GM08714 (cell line): ENCODE results near the gene SLC22A16.
"Not testable (repeated sequence)": the region's sequence is repeated elsewhere in the genome, so short reads cannot be mapped to it uniquely, and the experiment has no call there.

Experiments
- H3K4me3 ChIP-seq: fragments of 200-500 bp; sonication (Bioruptor generic); 2 replicates; pipeline ENCODE4 v1.5.1; 2014; ENCODE audit warnings: mild to moderate bottlenecking, low read length, inconsistent platforms
- ZNF274 ChIP-seq: IDR thresholded peaks from 2 replicates; pipeline ENCODE4 v1.6.1; 2012; ENCODE audit warnings: mild to moderate bottlenecking, low read depth, low read length

SLC22A16 gene

DNA sequence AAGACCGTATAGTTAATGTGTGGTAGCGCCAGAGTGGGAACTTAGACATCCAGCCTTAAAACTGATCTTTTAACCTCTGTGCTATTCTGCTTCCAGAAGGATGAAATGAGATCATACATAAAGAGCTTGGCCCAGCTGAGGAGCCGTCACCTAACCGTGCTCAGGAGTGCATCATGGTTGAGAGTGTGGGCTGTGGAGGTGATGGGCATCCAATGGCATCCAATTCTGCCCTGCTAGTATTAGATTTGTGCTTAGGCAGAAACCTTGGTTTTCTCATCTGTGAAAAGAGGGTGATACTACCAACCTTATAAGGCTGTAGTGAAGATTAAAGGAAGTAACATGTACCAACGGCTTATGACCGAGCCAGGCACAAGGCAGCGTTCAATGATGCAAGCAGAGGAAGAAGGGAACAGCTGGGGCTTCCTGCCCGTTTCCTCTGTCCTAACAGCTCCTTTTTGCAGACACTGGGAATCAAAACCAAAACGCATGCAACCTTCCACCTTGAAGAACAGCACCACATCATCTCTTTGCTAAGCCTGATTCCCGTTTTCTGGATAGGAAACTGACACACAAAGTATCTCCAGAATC lies 1.3 kb downstream of the SLC22A16 start:
- no peak overlapping the region for H3K4me3 ChIP-seq
- TF ChIP-seq ZNF274 = no peak

- TF ChIP-seq ZNF274 = no peak
- no peak overlapping the region for H3K4me3 ChIP-seq
Measured at GRCh38 chr6:110474500-110474899, 1.9 kb downstream of the SLC22A16 start.

DNA sequence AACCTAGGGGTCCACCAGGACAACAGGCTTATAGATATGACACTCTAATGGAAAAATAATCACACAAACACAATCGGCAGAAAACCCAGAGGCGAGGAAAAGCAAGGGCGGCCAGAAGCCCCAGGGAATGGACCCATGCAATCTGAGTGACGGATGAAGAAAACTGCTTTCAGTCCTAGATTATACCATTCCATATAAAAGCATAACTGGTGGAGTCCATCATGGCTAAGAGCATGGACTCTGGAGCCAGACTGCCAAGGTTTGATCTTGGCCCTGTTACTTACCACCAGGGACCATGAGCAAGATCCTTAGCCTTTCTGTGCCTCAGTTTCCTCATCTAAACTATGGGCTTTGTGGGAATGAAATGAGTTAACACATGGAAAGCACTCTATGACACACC lies 3.7 kb downstream of the SLC22A16 start:
- no peak for TF ChIP-seq ZNF274
- H3K4me3 ChIP-seq = no peak overlapping the region

DNA sequence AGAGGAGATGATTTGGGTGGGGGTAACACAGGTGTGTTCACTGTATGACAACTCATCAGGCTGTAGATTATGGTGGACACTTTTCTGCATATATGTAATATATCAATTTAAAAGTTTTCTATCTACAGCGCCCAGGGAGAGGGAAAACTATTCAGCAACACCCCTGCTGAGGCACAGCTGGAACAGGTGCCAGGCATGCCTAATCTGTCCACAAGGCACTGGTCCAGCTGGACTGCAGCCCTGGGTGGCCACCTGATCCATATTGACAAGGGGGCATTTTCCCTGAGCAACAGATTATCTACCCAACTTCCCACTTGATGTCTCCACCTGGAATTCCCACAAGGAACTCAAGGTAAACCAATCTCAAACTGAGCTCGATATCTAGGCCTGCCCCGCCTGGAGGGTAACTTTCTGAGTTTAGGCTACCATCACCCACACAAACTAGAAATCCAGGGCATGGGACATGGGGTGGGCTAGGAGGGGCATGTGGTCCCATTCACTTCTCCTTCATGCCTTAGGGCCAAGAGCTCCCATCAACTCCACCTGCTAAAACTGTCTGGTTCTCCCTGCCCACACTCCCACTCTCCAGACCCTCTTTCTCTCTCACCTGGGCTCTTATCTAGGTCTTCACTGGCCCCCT lies 4.6 kb downstream of the SLC22A16 start:
- TF ChIP-seq ZNF274 = no peak
- H3K4me3 ChIP-seq = no peak overlapping the region

DNA sequence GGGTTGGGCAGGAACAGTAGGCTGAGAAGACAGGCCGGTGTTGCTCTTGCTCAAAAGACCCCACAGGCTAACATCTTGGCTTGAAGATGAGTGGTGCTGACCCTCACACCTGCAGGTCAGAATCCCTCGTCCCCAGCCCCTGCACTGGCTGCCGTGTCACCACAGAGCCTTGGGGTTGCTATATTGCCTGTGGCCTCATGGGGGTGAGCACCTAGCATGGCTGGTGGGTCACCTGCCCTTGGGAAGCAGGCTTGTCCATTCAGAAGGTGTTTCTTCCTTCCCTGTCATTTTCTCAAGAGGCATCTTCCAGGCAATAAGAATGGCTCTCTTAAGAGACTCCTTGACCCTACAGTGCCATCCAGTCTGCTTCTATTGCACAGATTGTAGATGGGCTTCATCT lies 7.7 kb downstream of the SLC22A16 start:
- no peak overlapping the region for H3K4me3 ChIP-seq
- TF ChIP-seq ZNF274 = no peak

- TF ChIP-seq ZNF274 = no peak
- no peak overlapping the region for H3K4me3 ChIP-seq
Measured at GRCh38 chr6:110467566-110468140, 8.8 kb downstream of the SLC22A16 start.

DNA sequence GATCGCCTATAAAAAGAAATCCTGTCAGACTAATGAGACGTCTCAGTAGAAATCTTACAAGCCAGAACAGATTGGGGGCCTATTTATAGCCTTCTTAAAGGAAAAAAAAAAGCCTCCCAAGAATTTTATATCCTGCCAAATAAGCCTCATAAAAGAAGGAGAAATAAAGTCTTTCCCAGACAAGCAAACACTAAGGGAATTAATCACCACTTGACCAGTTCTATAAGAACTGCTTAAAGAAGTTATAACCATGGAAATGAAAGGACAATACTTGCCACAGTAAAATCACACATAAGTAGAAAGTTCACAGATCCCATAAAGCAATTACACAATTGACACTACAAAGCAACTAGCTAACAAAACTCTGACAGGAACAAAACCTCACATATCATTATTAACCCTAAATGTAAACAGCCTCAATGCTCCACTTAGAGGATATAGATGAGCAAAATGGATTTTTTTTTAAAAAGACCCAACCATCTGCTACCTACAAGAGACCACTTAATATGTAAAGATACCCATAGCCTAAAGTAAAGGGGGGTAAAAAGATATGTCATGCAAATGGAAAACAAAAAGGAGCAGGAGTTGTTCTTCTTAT lies 13.4 kb downstream of the SLC22A16 start:
- no peak for TF ChIP-seq ZNF274
- no peak overlapping the region for H3K4me3 ChIP-seq

DNA sequence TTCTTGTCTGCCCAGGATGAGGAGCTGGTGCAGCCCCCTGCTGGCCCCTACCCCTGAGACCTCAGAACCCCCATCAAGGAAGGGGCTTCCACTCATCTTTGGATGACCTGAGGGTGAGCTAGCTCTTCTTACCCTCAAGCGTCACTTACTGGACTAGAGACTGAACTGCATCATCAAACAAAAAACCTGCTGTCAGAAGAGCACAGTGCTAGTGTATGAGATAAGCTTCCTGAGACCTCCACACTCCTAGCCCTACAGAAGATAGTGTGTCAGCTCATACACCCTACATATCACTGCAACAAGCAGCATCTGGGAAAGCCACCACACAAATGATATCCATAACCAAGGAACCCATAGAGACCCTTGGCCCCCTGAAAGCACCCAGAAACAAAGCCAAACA lies 15.0 kb downstream of the SLC22A16 start:
- no peak overlapping the region for H3K4me3 ChIP-seq
- TF ChIP-seq ZNF274 = no peak

DNA sequence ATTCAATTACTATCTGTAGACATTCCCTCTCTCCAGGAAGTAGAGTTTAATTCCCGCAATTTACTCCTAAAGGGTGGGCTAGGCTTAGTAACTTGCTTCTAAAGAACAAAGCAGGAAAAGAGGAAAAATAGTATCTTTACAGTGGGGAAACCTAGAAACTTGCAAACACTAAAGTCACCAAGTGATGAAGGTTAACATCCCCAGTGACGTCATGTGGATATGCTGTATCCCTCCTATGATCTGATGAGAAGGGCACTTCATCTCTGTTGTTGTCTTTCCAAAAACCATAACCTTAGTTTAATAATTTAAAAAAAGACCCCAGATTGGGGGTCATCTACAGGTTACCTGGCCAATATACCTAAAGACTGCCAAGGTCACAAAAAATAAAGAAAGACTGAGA lies 17.3 kb downstream of the SLC22A16 start:
- no peak for TF ChIP-seq ZNF274

GRCh38 chr6:110458476-110458875 lies 17.9 kb downstream of the SLC22A16 start:
- H3K4me3 ChIP-seq = no peak overlapping the region
- no peak for TF ChIP-seq ZNF274

More for the DNA sequence above, 17.3 kb downstream of the SLC22A16 start:
- no peak overlapping the region for H3K4me3 ChIP-seq

- not testable (repeated sequence) for H3K4me3 ChIP-seq
Measured at GRCh38 chr6:110457567-110458175, 18.7 kb downstream of the SLC22A16 start.

DNA sequence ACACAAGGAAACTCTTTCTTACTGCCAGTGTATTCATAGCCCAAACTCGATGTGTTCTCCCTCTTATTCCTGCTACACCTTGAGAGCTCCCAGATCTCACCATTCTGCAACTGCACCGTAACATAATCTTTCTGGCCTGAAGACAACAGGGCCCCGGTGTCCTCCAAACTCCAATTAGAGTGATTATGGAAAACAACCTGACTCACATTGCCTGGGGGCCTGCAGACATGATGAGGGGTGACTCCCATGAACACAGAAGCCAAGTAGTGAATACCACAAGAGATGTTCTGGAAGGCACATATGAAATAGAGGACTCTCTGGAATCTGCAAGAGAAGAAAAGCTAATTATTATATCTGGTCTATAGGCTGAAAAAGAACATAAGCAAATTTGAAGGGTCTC lies 19.7 kb downstream of the SLC22A16 start:
- no peak overlapping the region for H3K4me3 ChIP-seq
- TF ChIP-seq ZNF274 = no peak

DNA sequence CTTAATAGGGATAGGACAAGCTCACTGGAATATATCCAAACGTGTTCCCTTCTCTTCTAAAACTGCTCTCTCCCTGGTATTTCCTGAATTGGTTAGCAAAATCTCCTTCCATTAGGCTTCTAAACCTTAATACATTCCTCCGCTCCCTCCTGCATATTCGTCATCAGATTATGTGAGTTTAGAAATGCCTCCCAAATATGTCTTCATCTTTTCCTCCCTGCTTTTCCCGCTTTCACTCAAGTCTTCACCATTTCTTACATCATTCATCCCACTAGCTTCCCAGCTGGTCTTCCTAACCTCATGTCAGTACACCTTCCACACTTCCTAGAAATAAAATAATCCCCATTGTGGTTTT lies 26.9 kb downstream of the SLC22A16 start:
- no peak for TF ChIP-seq ZNF274
- no peak overlapping the region for H3K4me3 ChIP-seq

GRCh38 chr6:110448846-110449540 lies 27.4 kb downstream of the SLC22A16 start:
- no peak overlapping the region for H3K4me3 ChIP-seq
- no peak for TF ChIP-seq ZNF274
